SH-SY5Y (cell line): ENCODE results near the gene CES3.

Experiments used
- GATA2 ChIP-seq: IDR thresholded peaks from 2 replicates; pipeline ENCODE4 v1.6.1; 2011; ENCODE audit warnings: mild to moderate bottlenecking, low read depth, low read length
- GATA3 ChIP-seq: IDR thresholded peaks from 2 replicates; pipeline ENCODE4 v1.6.1; 2011; ENCODE audit warnings: low read depth, mild to moderate bottlenecking, low read length, moderate library complexity

DNA sequence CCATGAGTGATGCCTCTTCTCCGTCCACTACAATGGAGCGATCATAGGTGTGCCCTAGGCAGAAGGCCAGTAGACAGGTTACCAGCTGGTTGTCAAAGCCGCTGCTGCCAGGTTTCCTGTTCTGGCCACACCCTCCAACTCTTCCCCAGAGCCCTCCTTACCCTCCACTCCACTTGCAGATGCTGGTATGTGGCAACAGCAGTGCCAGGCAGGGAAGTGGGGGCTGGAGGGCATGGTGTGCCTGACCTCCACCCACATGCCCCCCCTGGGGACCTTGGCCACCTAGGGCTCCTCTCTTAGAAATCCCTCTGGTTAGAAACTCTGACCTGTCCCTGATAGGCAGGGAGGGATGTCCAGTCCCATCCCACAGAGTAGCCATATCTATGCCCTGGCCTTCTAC, 37.2 kb upstream of the CES3 start:
- no peak for TF ChIP-seq GATA2
- no peak for TF ChIP-seq GATA3
